ENCODE measurements around the gene DNER. TPM values are rescaled to one million over a fixed set of nuclear protein-coding genes. Genes with fewer than 3 reads are reported as not detected.

Gene DNER
- polyA plus RNA-seq, 1 donor (not counting 4 experiments of a cell fraction or from before 2014, with no cell fraction given) = 8.5 TPM

GRCh38 chr2:229414631-229415030 lies 299.7 kb downstream of the DNER start:
- Histone ChIP-seq H3K4me3 (ENCODE audit: control insufficient read depth in 2 of 3, extremely low read depth in 1 of 3, insufficient read depth in 2 of 3, low read depth in 1 of 3, low read length in 3 of 3) (no peak overlapping the region), H3K9me1 (ENCODE audit: control insufficient read depth, extremely low read depth, insufficient read depth, low read length) (no peaks in the 10 kb centered on the region), H3K27ac (ENCODE audit: control insufficient read depth, insufficient read depth, low read length) (no peak overlapping the region), H4K20me1 (ENCODE audit: control insufficient read depth, extremely low read depth, insufficient read depth, low read length) (no peaks in the 10 kb centered on the region), H3K9ac (ENCODE audit: control insufficient read depth, extremely low read depth, insufficient read depth, low read length) (no peak overlapping the region), H2AFZ (ENCODE audit: control insufficient read depth, low read length) (no peak overlapping the region), H3K4me1 (ENCODE audit: control insufficient read depth, extremely low read depth, insufficient read depth, low read length) (peaks cover under 1% of the 10 kb centered on the region), H3K36me3 (ENCODE audit: control insufficient read depth in 2 of 2, extremely low read depth in 1 of 2, insufficient read depth in 2 of 2, low read length in 2 of 2) (peaks cover 0 to 1% of the 10 kb centered on the region in 2 experiments), H3K4me2 (ENCODE audit: control insufficient read depth, extremely low read depth, insufficient read depth, low read depth, low read length) (no peak overlapping the region), H3K79me2 (ENCODE audit: control insufficient read depth, insufficient read depth, low read length) (no peaks in the 10 kb centered on the region), H3K9me3 (ENCODE audit: control insufficient read depth, low read depth, low read length) (no peaks in the 10 kb centered on the region), H3K27me3 (ENCODE audit: control insufficient read depth, extremely low read depth, insufficient read depth, low read length) (no peaks in the 10 kb centered on the region)
- FAIRE-seq (no peak), DNase-seq (ENCODE audit: low read depth, low spot score) (no peak)
- no peak for TF ChIP-seq EZH2 (IDR thresholded peaks at IDR 0.05; ENCODE audit: low read length)
- TF ChIP-seq, protein P1, sequence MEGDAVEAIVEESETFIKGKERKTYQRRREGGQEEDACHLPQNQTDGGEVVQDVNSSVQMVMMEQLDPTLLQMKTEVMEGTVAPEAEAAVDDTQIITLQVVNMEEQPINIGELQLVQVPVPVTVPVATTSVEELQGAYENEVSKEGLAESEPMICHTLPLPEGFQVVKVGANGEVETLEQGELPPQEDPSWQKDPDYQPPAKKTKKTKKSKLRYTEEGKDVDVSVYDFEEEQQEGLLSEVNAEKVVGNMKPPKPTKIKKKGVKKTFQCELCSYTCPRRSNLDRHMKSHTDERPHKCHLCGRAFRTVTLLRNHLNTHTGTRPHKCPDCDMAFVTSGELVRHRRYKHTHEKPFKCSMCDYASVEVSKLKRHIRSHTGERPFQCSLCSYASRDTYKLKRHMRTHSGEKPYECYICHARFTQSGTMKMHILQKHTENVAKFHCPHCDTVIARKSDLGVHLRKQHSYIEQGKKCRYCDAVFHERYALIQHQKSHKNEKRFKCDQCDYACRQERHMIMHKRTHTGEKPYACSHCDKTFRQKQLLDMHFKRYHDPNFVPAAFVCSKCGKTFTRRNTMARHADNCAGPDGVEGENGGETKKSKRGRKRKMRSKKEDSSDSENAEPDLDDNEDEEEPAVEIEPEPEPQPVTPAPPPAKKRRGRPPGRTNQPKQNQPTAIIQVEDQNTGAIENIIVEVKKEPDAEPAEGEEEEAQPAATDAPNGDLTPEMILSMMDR (optimal IDR thresholded peaks at IDR 0.05 in 1 of 3, IDR thresholded peaks at IDR 0.05 in 1 of 3, conservative IDR thresholded peaks at IDR 0.05 in 1 of 3; ENCODE audit: extremely low read depth in 1 of 3, insufficient read depth in 2 of 3, low read length in 3 of 3) = no peak
- dilution Hi-C loops (cut with MboI; ENCODE audit: extremely low pct_ligation_motif_present, low sequenced_read_pairs) = no loop called here

GRCh38 chr2:229412686-229413085 lies 301.7 kb downstream of the DNER start:
- H3K4me2 ChIP-seq (ENCODE audit: control insufficient read depth, extremely low read depth, insufficient read depth, low read depth, low read length) = no peak overlapping the region
- DNase-seq (ENCODE audit: low read depth, low spot score) (no peak), FAIRE-seq (no peak)
- no peak overlapping the region for H3K27ac ChIP-seq (ENCODE audit: control insufficient read depth, insufficient read depth, low read length)
- dilution Hi-C loops (cut with MboI; ENCODE audit: extremely low pct_ligation_motif_present, low sequenced_read_pairs) = no loop called here
- no peaks in the 10 kb centered on the region for H3K9me1 ChIP-seq (ENCODE audit: control insufficient read depth, extremely low read depth, insufficient read depth, low read length)
- no peaks in the 10 kb centered on the region for H3K9me3 ChIP-seq (ENCODE audit: control insufficient read depth, low read depth, low read length)
- TF ChIP-seq, protein P1 (optimal IDR thresholded peaks at IDR 0.05 in 1 of 3, IDR thresholded peaks at IDR 0.05 in 1 of 3, conservative IDR thresholded peaks at IDR 0.05 in 1 of 3; ENCODE audit: extremely low read depth in 1 of 3, insufficient read depth in 2 of 3, low read length in 3 of 3) = no peak
- TF ChIP-seq EZH2 (IDR thresholded peaks at IDR 0.05; ENCODE audit: low read length) = no peak
- no peak overlapping the region for H2AFZ ChIP-seq (ENCODE audit: control insufficient read depth, low read length)
- peaks cover 0 to 1% of the 10 kb centered on the region in 2 experiments for H3K36me3 ChIP-seq (ENCODE audit: control insufficient read depth in 2 of 2, extremely low read depth in 1 of 2, insufficient read depth in 2 of 2, low read length in 2 of 2)
- no peaks in the 10 kb centered on the region for H3K27me3 ChIP-seq (ENCODE audit: control insufficient read depth, extremely low read depth, insufficient read depth, low read length)
- H3K4me3 ChIP-seq (ENCODE audit: control insufficient read depth in 2 of 3, extremely low read depth in 1 of 3, insufficient read depth in 2 of 3, low read depth in 1 of 3, low read length in 3 of 3) = no peak overlapping the region
- no peaks in the 10 kb centered on the region for H4K20me1 ChIP-seq (ENCODE audit: control insufficient read depth, extremely low read depth, insufficient read depth, low read length)
- peaks cover 18% of the 10 kb centered on the region for H3K4me1 ChIP-seq (ENCODE audit: control insufficient read depth, extremely low read depth, insufficient read depth, low read length)
- H3K9ac ChIP-seq (ENCODE audit: control insufficient read depth, extremely low read depth, insufficient read depth, low read length) = no peak overlapping the region
- H3K79me2 ChIP-seq (ENCODE audit: control insufficient read depth, insufficient read depth, low read length) = no peaks in the 10 kb centered on the region

Data from keratinocyte (primary cell).